IMR-90 (cell line): ENCODE measurements around the gene CAMSAP3. TPM values are rescaled to one million over a fixed set of nuclear protein-coding genes. Genes with fewer than 3 reads are reported as not detected.

ENCODE experiments used
- ATAC-seq: fragments of 200-7000 bp; cut with Tn5 transposase; 2 replicates; pipeline ENCODE4 v1.9.1; 2020; ENCODE audit warnings: low read depth, mild to moderate bottlenecking, moderate library complexity
- Bru-seq: library from RNA; stranded (reverse); fragments of 400-500 nt; gene quantifications from one replicate; lab custom pipeline; 2021; lab: Mats Ljungman, UMichigan
- BruChase-seq, 2 experiments: library from RNA; stranded (reverse); fragments of 400-500 nt; gene quantifications; one replicate each; lab custom pipeline; 2021; lab: Mats Ljungman, UMichigan
- BruUV-seq: library from RNA; stranded (reverse); fragments of 400-500 nt; replicated peaks from 2 replicates; lab custom pipeline; 2021; lab: Mats Ljungman, UMichigan
- CTCF ChIA-PET: fragments of 300-600 bp; formaldehyde crosslinking; extraction: SDS; loops from one replicate; lab custom pipeline; 2021; ENCODE audit warnings: antibody characterized with exemption; lab: Yijun Ruan, JAX
- POLR2A ChIA-PET: fragments of 300-600 bp; sonication (Branson Sonifier 250); formaldehyde crosslinking; loops from one replicate; lab custom pipeline; 2022; ENCODE audit warnings: antibody characterized with exemption; ENCODE audit not compliant: unreplicated experiment; lab: Charles Lee
- DNase-seq: peaks from one replicate; pipeline ENCODE4 v3.0.0; 2013
- H2AFZ ChIP-seq: replicated peaks from 2 replicates; pipeline ENCODE3; 2013; ENCODE audit warnings: low read length, mild to moderate bottlenecking; ENCODE audit not compliant: poor library complexity
- H2AK5ac ChIP-seq: 2 replicates; pipeline ENCODE4 v1.6.1; 2013; ENCODE audit warnings: low read depth, low read length, inconsistent platforms
- H2AK9ac ChIP-seq: replicated peaks from 2 replicates; pipeline ENCODE3; 2013; ENCODE audit warnings: mild to moderate bottlenecking, low read depth, low read length, moderate library complexity; ENCODE audit not compliant: poor library complexity
- H2BK120ac ChIP-seq: 2 replicates; pipeline ENCODE4 v1.6.1; 2013; ENCODE audit warnings: low read depth, low read length, inconsistent platforms
- H2BK15ac ChIP-seq: 3 replicates; pipeline ENCODE4 v1.6.1; 2013; ENCODE audit warnings: low read depth, low read length, inconsistent platforms
- H2BK20ac ChIP-seq: 2 replicates; pipeline ENCODE4 v1.6.1; 2013; ENCODE audit warnings: low read depth, mild to moderate bottlenecking, inconsistent platforms, low read length, moderate library complexity
- H2BK5ac ChIP-seq: 2 replicates; pipeline ENCODE4 v1.6.1; 2013; ENCODE audit warnings: mild to moderate bottlenecking, low read depth, low read length, inconsistent platforms; ENCODE audit not compliant: poor library complexity, severe bottlenecking
- H3K14ac ChIP-seq: replicated peaks from 2 replicates; pipeline ENCODE4 v1.6.1; 2013; ENCODE audit warnings: low read depth, low read length, inconsistent platforms
- H3K18ac ChIP-seq: 2 replicates; pipeline ENCODE4 v1.6.1; 2013; ENCODE audit warnings: low read depth, low read length, control low read depth
- H3K23ac ChIP-seq: 2 replicates; pipeline ENCODE4 v1.6.1; 2013; ENCODE audit warnings: low read depth, low read length, inconsistent platforms
- H3K27ac ChIP-seq: 2 replicates; pipeline ENCODE4 v1.5.1; 2013; ENCODE audit warnings: mild to moderate bottlenecking, control low read depth, low read length; ENCODE audit not compliant: insufficient read depth
- H3K27me3 ChIP-seq: 2 replicates; pipeline ENCODE4 v1.6.1; 2013; ENCODE audit warnings: low read length; ENCODE audit not compliant: control insufficient read depth, insufficient read depth
- H3K36me3 ChIP-seq: 2 replicates; pipeline ENCODE4 v1.6.1; 2013; ENCODE audit warnings: low read length, mixed read lengths; ENCODE audit not compliant: control insufficient read depth, insufficient read depth
- H3K4ac ChIP-seq: 2 replicates; pipeline ENCODE4 v1.6.1; 2013; ENCODE audit warnings: low read depth, low read length, inconsistent platforms
- H3K4me1 ChIP-seq: 2 replicates; pipeline ENCODE4 v1.6.1; 2013; ENCODE audit warnings: low read length, mixed read lengths; ENCODE audit not compliant: control insufficient read depth, insufficient read depth
- H3K4me2 ChIP-seq: 2 replicates; pipeline ENCODE4 v1.6.1; 2013; ENCODE audit warnings: low read depth, mild to moderate bottlenecking, control low read depth, low read length, moderate library complexity
- H3K4me3 ChIP-seq: 2 replicates; pipeline ENCODE4 v1.5.1; 2013; ENCODE audit warnings: low read depth, mild to moderate bottlenecking, control low read depth, low read length, moderate library complexity; ENCODE audit not compliant: insufficient read depth
- H3K56ac ChIP-seq: 2 replicates; pipeline ENCODE4 v1.6.1; 2013; ENCODE audit warnings: low read length, inconsistent platforms; ENCODE audit not compliant: insufficient read depth; ENCODE audit errors: extremely low read depth
- H3K79me1 ChIP-seq, 2 experiments: 2 replicates each; pipeline ENCODE4 v1.6.1; 2013; ENCODE audit warnings: low read length in 2 of 2, inconsistent platforms in 1 of 2, low read depth in 1 of 2
- H3K9ac ChIP-seq: 2 replicates; pipeline ENCODE4 v1.6.1; 2013; ENCODE audit warnings: low read depth, low read length, control low read depth
- H3K9me1 ChIP-seq: 2 replicates; pipeline ENCODE4 v1.6.1; 2013; ENCODE audit warnings: low read length, inconsistent platforms; ENCODE audit not compliant: insufficient read depth
- H3K9me3 ChIP-seq: 2 replicates; pipeline ENCODE4 v1.6.1; 2013; ENCODE audit warnings: low read length; ENCODE audit not compliant: control insufficient read depth, insufficient read depth
- H4K20me1 ChIP-seq: 2 replicates; pipeline ENCODE4 v1.6.1; 2013; ENCODE audit warnings: low read length, inconsistent platforms; ENCODE audit not compliant: insufficient read depth
- H4K5ac ChIP-seq: 2 replicates; pipeline ENCODE4 v1.6.1; 2013; ENCODE audit warnings: mild to moderate bottlenecking, low read depth, low read length, control low read depth
- H4K8ac ChIP-seq, 2 experiments: 2 replicates each; pipeline ENCODE4 v1.6.1; 2013; ENCODE audit warnings: low read depth in 2 of 2, low read length in 2 of 2, control low read depth in 1 of 2, inconsistent platforms in 1 of 2
- H4K91ac ChIP-seq: 2 replicates; pipeline ENCODE4 v1.6.1; 2013; ENCODE audit warnings: low read depth, low read length, inconsistent platforms; ENCODE audit not compliant: insufficient read depth
- BHLHE40 ChIP-seq: fragments of 150-350 bp; IDR thresholded peaks from 2 replicates; pipeline ENCODE4 v1.6.1; 2016; ENCODE audit warnings: mild to moderate bottlenecking, low read depth, low read length
- CEBPB ChIP-seq: IDR thresholded peaks from 2 replicates; pipeline ENCODE4 v1.6.1; 2012; ENCODE audit warnings: low read depth, low read length, improper control_type of control experiment
- CHD1 ChIP-seq: IDR thresholded peaks from 2 replicates; pipeline ENCODE4 v1.6.1; 2012; ENCODE audit warnings: low read depth, low read length, improper control_type of control experiment
- ELK1 ChIP-seq: fragments of 150-350 bp; IDR thresholded peaks from 2 replicates; pipeline ENCODE4 v1.6.1; 2016; ENCODE audit warnings: low read depth, mild to moderate bottlenecking, low read length, moderate library complexity, borderline replicate concordance
- FOS ChIP-seq: fragments of 150-350 bp; IDR thresholded peaks from 2 replicates; pipeline ENCODE4 v1.6.1; 2016; ENCODE audit warnings: low read depth, low read length
- MAFK ChIP-seq: IDR thresholded peaks from 2 replicates; pipeline ENCODE4 v1.6.1; 2012; ENCODE audit warnings: low read depth, low read length, improper control_type of control experiment
- MAZ ChIP-seq: IDR thresholded peaks from 2 replicates; pipeline ENCODE4 v1.6.1; 2012; ENCODE audit warnings: low read depth, mild to moderate bottlenecking, low read length, improper control_type of control experiment, moderate library complexity, borderline replicate concordance
- MXI1 ChIP-seq: IDR thresholded peaks from 2 replicates; pipeline ENCODE4 v1.6.1; 2012; ENCODE audit warnings: low read depth, mild to moderate bottlenecking, low read length, moderate library complexity, borderline replicate concordance
- NFE2L2 ChIP-seq: fragments of 150-350 bp; IDR thresholded peaks from 2 replicates; pipeline ENCODE4 v1.6.1; 2016; ENCODE audit warnings: low read depth, mild to moderate bottlenecking, low read length
- POLR2A ChIP-seq: IDR thresholded peaks from 2 replicates; pipeline ENCODE4 v1.6.1; 2012; ENCODE audit warnings: mild to moderate bottlenecking, low read depth, low read length
- RAD21 ChIP-seq: IDR thresholded peaks from 2 replicates; pipeline ENCODE4 v1.6.1; 2012; ENCODE audit warnings: low read length, improper control_type of control experiment
- RCOR1 ChIP-seq: IDR thresholded peaks from 2 replicates; pipeline ENCODE4 v1.6.1; 2012; ENCODE audit warnings: mild to moderate bottlenecking, low read length, improper control_type of control experiment; ENCODE audit not compliant: insufficient replicate concordance
- WGBS, 2 experiments: methylation state at CpG; one replicate each; pipeline versions ENCODE4 v1.1.5 to v1.1.7; 2013; ENCODE audit warnings: missing lambda C conversion rate in 2 of 2; ENCODE audit not compliant: insufficient read length in 1 of 2; ENCODE audit errors: extremely low coverage in 2 of 2; 5-methylcytosine and 5-hydroxymethylcytosine counted together
- dilution Hi-C: fragments of 300-500 bp; cut with HindIII; formaldehyde crosslinking; loops from one replicate; pipeline ENCODE4 v1.14.3; 2018; ENCODE audit warnings: low sequenced_read_pairs; ENCODE audit not compliant: unreplicated experiment
- in situ Hi-C: fragments of 300-500 bp; cut with MboI; formaldehyde crosslinking; loops from 3 replicates; pipeline ENCODE4 v1.14.3; 2019; ENCODE audit warnings: low sequenced_read_pairs, inconsistent platforms, mixed read lengths
- intact Hi-C: fragments of 100-400 bp; cut with micrococcal nuclease; formaldehyde crosslinking; loops from 2 replicates; pipeline ENCODE4 v1.10.0; 2022
- long read RNA-seq: library from polyadenylated mRNA; unstranded; transcript quantifications from one replicate; pipeline ENCODE4 v2.0.0, GENCODE V29; 2021; ENCODE audit not compliant: unreplicated experiment
- polyA plus RNA-seq, 3 experiments: library from polyadenylated mRNA; depleted of rRNA; stranded (reverse); fragments of >200 nt; gene quantifications; 2 replicates each; pipeline ENCODE4 v1.2.3, GENCODE V29; 2012; ENCODE audit warnings: low replicate concordance in 1 of 3
- total RNA-seq: library from RNA; depleted of rRNA; stranded (reverse); fragments of >200 nt; gene quantifications from 2 replicates; pipeline ENCODE4 v1.2.3, GENCODE V29; 2012; rRNA removed
- TF ChIP-seq, protein P1 (sequence below): conservative IDR thresholded peaks from 2 replicates; pipeline ENCODE4 v1.5.1; 2012; ENCODE audit warnings: mild to moderate bottlenecking, low read depth, low read length, improper control_type of control experiment
- TF ChIP-seq, protein P2 (sequence below): fragments of 150-350 bp; IDR thresholded peaks from 2 replicates; pipeline ENCODE4 v1.6.1; 2017; ENCODE audit warnings: mild to moderate bottlenecking, antibody characterized with exemption, low read length, low read depth

The CAMSAP3 gene
- total RNA-seq, result not detected in 2 replicates
- polyA plus RNA-seq (2012; rRNA removed), result not detected in 2 replicates
- polyA plus RNA-seq (2012; cell fraction: cytosol; rRNA removed), result not detected in 2 replicates
- polyA plus RNA-seq (2012; cell fraction: nucleus; rRNA removed; ENCODE audit: low replicate concordance), result 0.05 and 0.09 TPM in 2 replicates
- Bru-seq, nascent RNA, result percentile 4 among the genes with signal in this experiment
- BruChase-seq, experiment 1, labeled RNA remaining after a 6-hour chase, result not detected
- not detected for BruChase-seq, experiment 2, labeled RNA remaining after a 2-hour chase
- long read RNA-seq, result 0 reads

DNA sequence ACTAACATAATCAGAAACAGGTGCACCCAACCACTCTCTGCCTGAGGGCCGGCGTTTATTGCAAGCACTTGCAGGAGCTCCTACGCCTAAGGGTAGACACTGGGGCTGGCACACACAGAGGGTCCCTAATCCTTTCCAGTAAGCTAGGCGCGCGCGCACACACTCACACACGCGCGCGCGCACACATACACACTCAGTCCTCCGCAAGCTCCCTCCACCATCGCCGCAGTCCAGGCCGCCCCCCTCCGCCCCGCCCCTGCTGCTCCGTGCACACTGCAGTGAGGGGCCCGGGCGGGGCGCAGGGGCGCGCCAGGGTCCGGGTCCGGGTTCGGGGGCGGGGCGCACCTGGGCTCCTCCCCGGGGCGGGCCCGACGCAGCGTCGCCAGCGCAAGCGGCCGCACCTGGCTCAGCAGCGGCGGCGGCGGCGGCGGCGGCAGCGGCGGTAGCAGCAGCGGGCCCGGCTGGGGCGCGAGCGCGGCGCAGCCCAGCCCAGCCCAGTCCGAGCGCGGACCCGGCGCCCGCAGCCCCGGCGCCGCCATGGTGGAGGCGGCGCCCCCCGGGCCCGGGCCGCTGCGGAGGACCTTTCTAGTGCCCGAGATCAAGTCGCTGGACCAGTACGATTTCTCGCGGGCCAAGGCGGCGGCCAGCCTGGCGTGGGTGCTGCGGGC lies at the start of gene CAMSAP3:
CAMSAP3 (plus strand) TSS at position 398 of the 668 bp plus-strand sequence; CDS start at position 538, 140 bp downstream.
- CTCF ChIA-PET, result no interaction called here
- H3K4me2 ChIP-seq, result peak within 1 kb of the TSS; percentile 24; the same call in 1 of the 2 replicates
- H3K9me1 ChIP-seq, result no peaks in the 10 kb centered on the region
- no TSS peak for BruUV-seq
- H3K27me3 ChIP-seq, result peaks cover 39% of the 10 kb centered on the region
- intact Hi-C loops (no loop called here), dilution Hi-C loops (no loop called here), in situ Hi-C loops (no loop called here)
- no peak within 1 kb of the TSS for H3K27ac ChIP-seq
- H3K4me3 ChIP-seq, result peak within 1 kb of the TSS; percentile 18; the same call in 1 of the 2 replicates
- WGBS, 2 experiments, result 10% methylated on average over 6 of the region's 78 CpGs; no CpG with 5 or more reads in 1 of the 2 experiments
- H2AK9ac ChIP-seq, result peak within 1 kb of the TSS; percentile 55
- H2BK15ac ChIP-seq, result no peak within 1 kb of the TSS
- DNase-seq (no peak), ATAC-seq (peak; percentile 62)
- H4K5ac ChIP-seq, result no peak within 1 kb of the TSS
- H2BK5ac ChIP-seq, result no peak within 1 kb of the TSS
- POLR2A ChIA-PET, result no interaction called here
- no peak within 1 kb of the TSS for H2BK120ac ChIP-seq
- no peaks in the 10 kb centered on the region for H3K79me1 ChIP-seq
- no peak within 1 kb of the TSS for H2BK20ac ChIP-seq
- no peak within 1 kb of the TSS for H2AFZ ChIP-seq
- H3K9me3 ChIP-seq, result no peaks in the 10 kb centered on the region
- H3K4me1 ChIP-seq, result no peaks in the 10 kb centered on the region
- no peak within 1 kb of the TSS for H3K18ac ChIP-seq
- no peak within 1 kb of the TSS for H3K23ac ChIP-seq
- no peaks in the 10 kb centered on the region for H4K20me1 ChIP-seq
- H3K36me3 ChIP-seq, result no peaks in the 10 kb centered on the region
- no peak within 1 kb of the TSS for H4K8ac ChIP-seq
- no peak within 1 kb of the TSS for H2AK5ac ChIP-seq
- no peak within 1 kb of the TSS for H3K9ac ChIP-seq
- no peak within 1 kb of the TSS for H4K91ac ChIP-seq
- H3K4ac ChIP-seq, result no peak within 1 kb of the TSS
- H3K14ac ChIP-seq, result no peak within 1 kb of the TSS
- H3K56ac ChIP-seq, result no peak within 1 kb of the TSS
- TF ChIP-seq, protein P1, sequence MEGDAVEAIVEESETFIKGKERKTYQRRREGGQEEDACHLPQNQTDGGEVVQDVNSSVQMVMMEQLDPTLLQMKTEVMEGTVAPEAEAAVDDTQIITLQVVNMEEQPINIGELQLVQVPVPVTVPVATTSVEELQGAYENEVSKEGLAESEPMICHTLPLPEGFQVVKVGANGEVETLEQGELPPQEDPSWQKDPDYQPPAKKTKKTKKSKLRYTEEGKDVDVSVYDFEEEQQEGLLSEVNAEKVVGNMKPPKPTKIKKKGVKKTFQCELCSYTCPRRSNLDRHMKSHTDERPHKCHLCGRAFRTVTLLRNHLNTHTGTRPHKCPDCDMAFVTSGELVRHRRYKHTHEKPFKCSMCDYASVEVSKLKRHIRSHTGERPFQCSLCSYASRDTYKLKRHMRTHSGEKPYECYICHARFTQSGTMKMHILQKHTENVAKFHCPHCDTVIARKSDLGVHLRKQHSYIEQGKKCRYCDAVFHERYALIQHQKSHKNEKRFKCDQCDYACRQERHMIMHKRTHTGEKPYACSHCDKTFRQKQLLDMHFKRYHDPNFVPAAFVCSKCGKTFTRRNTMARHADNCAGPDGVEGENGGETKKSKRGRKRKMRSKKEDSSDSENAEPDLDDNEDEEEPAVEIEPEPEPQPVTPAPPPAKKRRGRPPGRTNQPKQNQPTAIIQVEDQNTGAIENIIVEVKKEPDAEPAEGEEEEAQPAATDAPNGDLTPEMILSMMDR, result no peak
- TF ChIP-seq ELK1, result no peak
- no peak for TF ChIP-seq NFE2L2
- TF ChIP-seq, protein P2, sequence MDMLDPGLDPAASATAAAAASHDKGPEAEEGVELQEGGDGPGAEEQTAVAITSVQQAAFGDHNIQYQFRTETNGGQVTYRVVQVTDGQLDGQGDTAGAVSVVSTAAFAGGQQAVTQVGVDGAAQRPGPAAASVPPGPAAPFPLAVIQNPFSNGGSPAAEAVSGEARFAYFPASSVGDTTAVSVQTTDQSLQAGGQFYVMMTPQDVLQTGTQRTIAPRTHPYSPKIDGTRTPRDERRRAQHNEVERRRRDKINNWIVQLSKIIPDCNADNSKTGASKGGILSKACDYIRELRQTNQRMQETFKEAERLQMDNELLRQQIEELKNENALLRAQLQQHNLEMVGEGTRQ, result no peak
- no peak for TF ChIP-seq FOS
- TF ChIP-seq BHLHE40, result no peak
- no peak for TF ChIP-seq MAFK
- no peak for TF ChIP-seq CEBPB
- TF ChIP-seq RCOR1, result no peak
- no peak for TF ChIP-seq MXI1
- no peak for TF ChIP-seq RAD21
- TF ChIP-seq CHD1, result no peak
- TF ChIP-seq MAZ, result no peak
- TF ChIP-seq POLR2A, result no peak
